Neural cell (in vitro differentiated cells): Measurements from ENCODE around the gene CYB561. TPM values are rescaled to one million over a fixed set of nuclear protein-coding genes. Genes with fewer than 3 reads are reported as not detected.

Experiments used
- H2AFZ ChIP-seq: fragments of 200-600, 300-800 bp; sonication (generic), shearing (Covaris generic); 2 replicates; pipeline ENCODE4 v1.6.0; 2014; ENCODE audit warnings: low read depth, mild to moderate bottlenecking, antibody characterized with exemption, low read length, moderate library complexity
- H3F3A ChIP-seq: fragments of 200-600 bp; shearing (Covaris generic); 2 replicates; pipeline ENCODE4 v1.6.1; 2016; ENCODE audit warnings: mild to moderate bottlenecking, moderate library complexity, mixed read lengths, antibody characterized with exemption, low read length; ENCODE audit not compliant: insufficient read depth, poor library complexity, severe bottlenecking
- H3K27ac ChIP-seq: fragments of 200-600, 300-800 bp; sonication (generic), shearing (Covaris generic); 2 replicates; pipeline ENCODE4 v1.5.1; 2014; ENCODE audit warnings: mild to moderate bottlenecking, low read length, moderate library complexity
- H3K27me3 ChIP-seq: fragments of 300-800, 200-600 bp; sonication (generic), shearing (Covaris generic); 2 replicates; pipeline ENCODE4 v1.6.0; 2014; ENCODE audit warnings: mild to moderate bottlenecking, low read depth, low read length, moderate library complexity; ENCODE audit not compliant: insufficient read depth
- H3K36me3 ChIP-seq: fragments of 300-800, 200-600 bp; sonication (generic), shearing (Covaris generic); 2 replicates; pipeline ENCODE4 v1.5.1; 2014; ENCODE audit warnings: mild to moderate bottlenecking, antibody characterized with exemption, low read length, moderate library complexity; ENCODE audit not compliant: insufficient read depth
- H3K4me2 ChIP-seq: fragments of 300-800, 200-600 bp; sonication (generic), shearing (Covaris generic); 2 replicates; pipeline ENCODE4 v1.6.0; 2014; ENCODE audit warnings: mild to moderate bottlenecking, low read length
- H3K4me3 ChIP-seq: fragments of 300-800, 200-600 bp; sonication (generic), shearing (Covaris generic); 2 replicates; pipeline ENCODE4 v1.5.1; 2014; ENCODE audit warnings: mild to moderate bottlenecking, low read length, moderate library complexity
- H3K79me2 ChIP-seq: fragments of 200-600 bp; shearing (Covaris generic); replicated peaks from 2 replicates; pipeline ENCODE4 v1.6.0; 2014; ENCODE audit warnings: mild to moderate bottlenecking, low read length, moderate library complexity; ENCODE audit not compliant: insufficient read depth
- H3K9ac ChIP-seq: fragments of 300-800, 200-600 bp; sonication (generic), shearing (Covaris generic); 2 replicates; pipeline ENCODE4 v1.6.1; 2016; ENCODE audit warnings: mild to moderate bottlenecking, low read length, mixed read lengths
- H3K9me2 ChIP-seq: fragments of 200-600 bp; shearing (Covaris generic); 2 replicates; pipeline ENCODE4 v1.6.1; 2016; ENCODE audit warnings: mild to moderate bottlenecking, low read length, mixed read lengths; ENCODE audit not compliant: insufficient read depth
- H3K9me3 ChIP-seq: fragments of 200-600, 300-800 bp; sonication (generic), shearing (Covaris generic); 2 replicates; pipeline ENCODE4 v1.6.1; 2016; ENCODE audit warnings: mild to moderate bottlenecking, mixed run types, low read length, moderate library complexity, mixed read lengths
- H4K20me1 ChIP-seq: fragments of 200-600 bp; shearing (Covaris generic); 2 replicates; pipeline ENCODE4 v1.6.1; 2016; ENCODE audit warnings: mild to moderate bottlenecking, mixed run types; ENCODE audit not compliant: insufficient read depth
- CTCF ChIP-seq: fragments of 450-650 bp; IDR thresholded peaks from 2 replicates; pipeline ENCODE4 v1.5.1; 2014; ENCODE audit warnings: antibody characterized with exemption, mild to moderate bottlenecking, moderate library complexity; ENCODE audit not compliant: poor library complexity, severe bottlenecking
- EP300 ChIP-seq: fragments of 450-650 bp; conservative IDR thresholded peaks from 2 replicates; pipeline ENCODE4 v1.6.1; 2014; ENCODE audit warnings: antibody characterized with exemption, mild to moderate bottlenecking, moderate library complexity; ENCODE audit not compliant: poor library complexity, severe bottlenecking
- EZH2 ChIP-seq: fragments of 200-600, 300-800 bp; shearing (Covaris generic), sonication (generic); IDR thresholded peaks from 2 replicates; pipeline ENCODE4 v1.6.1; 2014; ENCODE audit warnings: antibody characterized with exemption, low read length, borderline replicate concordance, mild to moderate bottlenecking; ENCODE audit not compliant: insufficient read depth, poor library complexity, severe bottlenecking
- MXI1 ChIP-seq: fragments of 450-650 bp; conservative IDR thresholded peaks from 2 replicates; pipeline ENCODE4 v1.6.1; 2014; ENCODE audit warnings: antibody characterized with exemption, mild to moderate bottlenecking; ENCODE audit not compliant: poor library complexity, severe bottlenecking
- POLR2AphosphoS5 ChIP-seq: IDR thresholded peaks from 2 replicates; pipeline ENCODE4 v1.6.1; 2012
- RAD21 ChIP-seq: fragments of 450-650 bp; conservative IDR thresholded peaks from 2 replicates; pipeline ENCODE4 v1.6.1; 2014; ENCODE audit warnings: antibody characterized with exemption, mild to moderate bottlenecking, moderate library complexity
- SMC3 ChIP-seq: fragments of 450-650 bp; conservative IDR thresholded peaks from 2 replicates; pipeline ENCODE4 v1.6.1; 2014; ENCODE audit warnings: antibody characterized with exemption, mild to moderate bottlenecking, moderate library complexity; ENCODE audit not compliant: poor library complexity
- TAF1 ChIP-seq: IDR thresholded peaks from 2 replicates; pipeline ENCODE4 v1.6.1; 2012; ENCODE audit warnings: low read depth
- polyA plus RNA-seq: library from polyadenylated mRNA; depleted of rRNA; stranded (reverse); fragments of >200 nt; gene quantifications from 2 replicates; pipeline ENCODE4 v1.2.3, GENCODE V29; 2014
- TF ChIP-seq, protein P1 (sequence below): IDR thresholded peaks from 2 replicates; pipeline ENCODE4 v1.6.1; 2012; ENCODE audit warnings: borderline replicate concordance

CYB561 gene
- polyA plus RNA-seq, 1 donor from 2014 or later = 15.7 TPM

DNA sequence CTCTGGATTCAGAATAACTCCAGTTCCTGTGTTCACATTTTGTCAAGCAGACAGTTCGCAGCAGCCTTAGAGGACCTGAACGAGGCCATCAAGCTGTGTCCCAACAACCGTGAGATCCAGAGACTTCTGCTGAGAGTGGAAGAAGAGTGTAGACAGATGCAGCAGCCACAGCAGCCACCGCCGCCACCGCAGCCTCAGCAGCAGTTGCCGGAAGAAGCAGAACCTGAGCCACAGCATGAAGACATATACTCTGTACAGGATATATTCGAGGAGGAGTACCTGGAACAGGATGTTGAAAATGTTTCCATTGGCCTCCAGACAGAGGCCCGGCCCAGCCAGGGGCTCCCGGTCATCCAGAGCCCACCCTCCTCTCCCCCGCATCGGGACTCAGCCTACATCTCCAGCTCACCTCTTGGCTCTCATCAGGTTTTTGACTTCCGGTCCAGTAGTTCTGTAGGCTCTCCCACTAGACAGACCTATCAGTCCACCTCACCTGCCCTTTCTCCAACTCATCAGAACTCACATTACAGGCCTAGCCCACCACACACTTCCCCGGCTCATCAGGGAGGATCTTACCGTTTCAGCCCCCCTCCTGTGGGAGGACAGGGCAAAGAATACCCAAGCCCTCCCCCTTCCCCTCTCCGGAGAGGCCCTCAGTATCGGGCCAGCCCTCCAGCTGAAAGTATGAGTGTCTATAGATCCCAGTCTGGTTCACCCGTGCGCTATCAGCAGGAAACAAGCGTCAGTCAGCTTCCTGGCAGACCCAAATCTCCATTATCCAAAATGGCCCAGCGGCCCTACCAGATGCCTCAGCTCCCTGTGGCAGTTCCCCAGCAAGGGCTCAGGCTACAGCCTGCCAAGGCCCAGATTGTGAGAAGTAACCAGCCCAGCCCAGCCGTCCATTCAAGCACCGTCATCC lies 25.9 kb downstream of the CYB561 start:
- H3K9me2 ChIP-seq = no peaks in the 10 kb centered on the region
- no peak overlapping the region for H3K9ac ChIP-seq
- H3K4me3 ChIP-seq = no peak overlapping the region
- no peaks in the 10 kb centered on the region for H3K27me3 ChIP-seq
- H3K4me2 ChIP-seq = no peak overlapping the region
- no peaks in the 10 kb centered on the region for H4K20me1 ChIP-seq
- peaks cover 11% of the 10 kb centered on the region for H3K36me3 ChIP-seq
- H3K27ac ChIP-seq = no peak overlapping the region
- no peak overlapping the region for H2AFZ ChIP-seq
- TF ChIP-seq EP300 (no peak), CTCF (no peak), RAD21 (no peak), MXI1 (no peak), TAF1 (no peak), POLR2AphosphoS5 (no peak)
- TF ChIP-seq, protein P1, sequence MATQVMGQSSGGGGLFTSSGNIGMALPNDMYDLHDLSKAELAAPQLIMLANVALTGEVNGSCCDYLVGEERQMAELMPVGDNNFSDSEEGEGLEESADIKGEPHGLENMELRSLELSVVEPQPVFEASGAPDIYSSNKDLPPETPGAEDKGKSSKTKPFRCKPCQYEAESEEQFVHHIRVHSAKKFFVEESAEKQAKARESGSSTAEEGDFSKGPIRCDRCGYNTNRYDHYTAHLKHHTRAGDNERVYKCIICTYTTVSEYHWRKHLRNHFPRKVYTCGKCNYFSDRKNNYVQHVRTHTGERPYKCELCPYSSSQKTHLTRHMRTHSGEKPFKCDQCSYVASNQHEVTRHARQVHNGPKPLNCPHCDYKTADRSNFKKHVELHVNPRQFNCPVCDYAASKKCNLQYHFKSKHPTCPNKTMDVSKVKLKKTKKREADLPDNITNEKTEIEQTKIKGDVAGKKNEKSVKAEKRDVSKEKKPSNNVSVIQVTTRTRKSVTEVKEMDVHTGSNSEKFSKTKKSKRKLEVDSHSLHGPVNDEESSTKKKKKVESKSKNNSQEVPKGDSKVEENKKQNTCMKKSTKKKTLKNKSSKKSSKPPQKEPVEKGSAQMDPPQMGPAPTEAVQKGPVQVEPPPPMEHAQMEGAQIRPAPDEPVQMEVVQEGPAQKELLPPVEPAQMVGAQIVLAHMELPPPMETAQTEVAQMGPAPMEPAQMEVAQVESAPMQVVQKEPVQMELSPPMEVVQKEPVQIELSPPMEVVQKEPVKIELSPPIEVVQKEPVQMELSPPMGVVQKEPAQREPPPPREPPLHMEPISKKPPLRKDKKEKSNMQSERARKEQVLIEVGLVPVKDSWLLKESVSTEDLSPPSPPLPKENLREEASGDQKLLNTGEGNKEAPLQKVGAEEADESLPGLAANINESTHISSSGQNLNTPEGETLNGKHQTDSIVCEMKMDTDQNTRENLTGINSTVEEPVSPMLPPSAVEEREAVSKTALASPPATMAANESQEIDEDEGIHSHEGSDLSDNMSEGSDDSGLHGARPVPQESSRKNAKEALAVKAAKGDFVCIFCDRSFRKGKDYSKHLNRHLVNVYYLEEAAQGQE = no peak
- no peaks in the 10 kb centered on the region for H3K9me3 ChIP-seq
- H3F3A ChIP-seq = no peaks in the 10 kb centered on the region
- H3K79me2 ChIP-seq = no peaks in the 10 kb centered on the region

DNA sequence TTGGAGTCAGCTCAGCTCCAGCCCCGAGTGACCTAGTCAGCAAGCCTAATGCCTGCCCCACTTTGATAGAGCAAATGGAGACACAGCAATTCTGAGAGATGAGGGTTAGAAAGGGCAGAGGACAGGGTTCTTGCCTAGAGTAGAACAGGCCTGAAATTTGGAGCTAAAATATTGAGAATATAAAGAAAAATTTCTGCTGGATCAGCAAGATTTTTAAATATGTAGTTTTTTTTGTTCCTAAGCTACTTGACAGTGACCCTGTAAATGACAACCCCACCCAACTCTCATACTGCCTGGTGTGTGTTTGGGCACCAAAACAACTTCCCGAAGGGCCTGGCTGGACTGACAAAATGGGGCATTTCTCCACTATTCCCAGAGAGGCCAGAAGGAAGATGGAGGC lies 26.7 kb downstream of the CYB561 start:
- Histone ChIP-seq H3K27ac (no peak overlapping the region), H3F3A (no peaks in the 10 kb centered on the region), H3K4me2 (no peak overlapping the region), H3K36me3 (peaks cover 11% of the 10 kb centered on the region), H3K9ac (no peak overlapping the region), H3K9me3 (no peaks in the 10 kb centered on the region), H4K20me1 (no peaks in the 10 kb centered on the region), H3K9me2 (no peaks in the 10 kb centered on the region), H3K27me3 (no peaks in the 10 kb centered on the region), H3K79me2 (no peaks in the 10 kb centered on the region), H3K4me3 (no peak overlapping the region), H2AFZ (no peak overlapping the region)
- TF ChIP-seq EZH2 = no peak
- no peak for TF ChIP-seq POLR2AphosphoS5
- TF ChIP-seq EP300 = no peak
- no peak for TF ChIP-seq SMC3
- no peak for TF ChIP-seq RAD21
